HL-60/S4 (cell line): ENCODE results near the gene SHH.

ENCODE experiments used
- in situ Hi-C: fragments of 300-500 bp; cut with MboI; formaldehyde crosslinking; loops from 2 replicates; pipeline ENCODE4 v1.14.3; 2022; ENCODE audit warnings: low sequenced_read_pairs

Gene SHH

DNA sequence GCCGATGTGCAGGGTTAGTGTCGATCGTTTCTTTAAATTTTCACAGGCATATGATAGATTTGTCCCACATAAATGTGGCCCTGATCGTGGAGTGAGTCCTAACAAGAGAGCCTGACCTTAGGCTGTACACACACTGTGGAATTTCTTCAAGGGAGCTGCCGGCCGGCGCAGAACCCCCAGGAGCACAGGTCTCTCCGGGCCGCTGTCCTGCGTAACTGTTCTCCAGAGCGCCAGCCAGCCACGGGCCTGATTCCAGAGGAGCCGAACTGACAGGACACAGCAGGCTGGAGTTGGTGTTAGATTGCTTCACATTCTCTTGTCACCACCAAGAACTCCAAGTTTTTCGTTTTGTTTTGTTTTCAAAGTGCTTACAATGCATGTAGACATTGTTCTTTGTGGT, 37.3 kb downstream of the SHH start:
- in situ Hi-C loops = loop anchor here (25.0 kb wide), 2 partner anchors 388 to 863 kb away; no protein-coding TSS in a partner anchor

DNA sequence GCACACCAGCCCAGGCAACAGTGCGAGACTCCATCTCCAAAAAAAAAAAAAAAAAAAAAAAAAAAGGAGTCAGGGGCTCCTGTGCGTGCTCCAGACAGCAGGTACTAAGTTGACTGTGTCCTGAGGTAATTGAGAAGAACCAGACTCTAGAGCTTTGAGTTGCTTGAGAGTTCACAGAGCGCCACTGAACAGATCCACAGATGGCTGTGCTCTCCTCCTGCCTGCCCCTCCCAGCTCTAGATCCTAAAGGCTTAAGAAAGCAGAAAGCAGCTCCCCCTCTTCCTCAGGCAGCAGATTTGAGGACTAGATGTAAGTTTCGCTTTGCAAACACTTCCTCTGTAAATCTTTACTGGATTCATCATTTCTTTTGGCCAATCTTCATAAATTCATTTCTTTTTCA, 38.7 kb downstream of the SHH start:
- in situ Hi-C loops = loop anchor here (25.0 kb wide), 2 partner anchors 386 to 861 kb away; no protein-coding TSS in a partner anchor

DNA sequence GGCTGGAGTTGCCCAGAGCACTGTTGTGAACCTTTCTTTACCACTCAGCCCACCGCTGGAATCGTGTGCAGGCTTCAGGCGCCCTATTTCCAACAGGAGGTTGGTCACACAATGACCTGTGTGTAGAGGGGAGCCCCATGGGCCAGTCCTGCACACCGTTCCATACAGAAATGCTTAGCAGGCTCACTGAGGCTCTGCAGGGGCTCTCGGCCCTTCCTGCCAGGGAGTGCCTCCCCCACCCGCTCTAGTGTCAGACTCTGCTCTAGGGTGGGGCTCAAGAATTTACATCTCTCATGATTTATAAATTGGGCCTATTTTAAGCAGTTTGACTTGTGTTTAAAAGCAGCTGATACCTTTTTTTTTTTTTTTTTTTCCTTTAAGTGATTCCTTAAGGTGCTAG, 42.0 kb downstream of the SHH start:
- in situ Hi-C loops = loop anchor here (25.0 kb wide), 2 partner anchors 383 to 858 kb away; no protein-coding TSS in a partner anchor

DNA sequence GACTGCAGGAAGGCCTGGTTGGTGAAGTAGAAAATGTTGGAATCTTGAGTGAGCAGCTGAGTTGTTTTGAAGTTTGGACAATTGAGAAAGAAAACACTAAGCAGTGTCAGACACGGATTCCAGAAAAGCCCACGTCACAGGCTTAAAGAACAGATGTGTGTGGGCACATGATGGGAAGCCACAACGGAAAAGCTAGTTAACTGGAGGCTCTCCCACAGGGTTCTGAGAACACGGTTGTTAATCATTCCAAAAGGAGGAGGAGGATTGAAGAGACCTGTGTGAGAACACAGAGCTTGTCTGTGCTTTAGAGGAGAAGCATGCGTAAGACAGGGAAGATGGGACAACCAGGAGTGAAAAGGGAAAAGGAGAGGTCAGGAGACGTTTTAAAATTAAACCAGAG, 42.6 kb downstream of the SHH start:
- in situ Hi-C loops = loop anchor here (5.0 to 25.0 kb wide), 3 partner anchors 167 to 857 kb away; no protein-coding TSS in a partner anchor

DNA sequence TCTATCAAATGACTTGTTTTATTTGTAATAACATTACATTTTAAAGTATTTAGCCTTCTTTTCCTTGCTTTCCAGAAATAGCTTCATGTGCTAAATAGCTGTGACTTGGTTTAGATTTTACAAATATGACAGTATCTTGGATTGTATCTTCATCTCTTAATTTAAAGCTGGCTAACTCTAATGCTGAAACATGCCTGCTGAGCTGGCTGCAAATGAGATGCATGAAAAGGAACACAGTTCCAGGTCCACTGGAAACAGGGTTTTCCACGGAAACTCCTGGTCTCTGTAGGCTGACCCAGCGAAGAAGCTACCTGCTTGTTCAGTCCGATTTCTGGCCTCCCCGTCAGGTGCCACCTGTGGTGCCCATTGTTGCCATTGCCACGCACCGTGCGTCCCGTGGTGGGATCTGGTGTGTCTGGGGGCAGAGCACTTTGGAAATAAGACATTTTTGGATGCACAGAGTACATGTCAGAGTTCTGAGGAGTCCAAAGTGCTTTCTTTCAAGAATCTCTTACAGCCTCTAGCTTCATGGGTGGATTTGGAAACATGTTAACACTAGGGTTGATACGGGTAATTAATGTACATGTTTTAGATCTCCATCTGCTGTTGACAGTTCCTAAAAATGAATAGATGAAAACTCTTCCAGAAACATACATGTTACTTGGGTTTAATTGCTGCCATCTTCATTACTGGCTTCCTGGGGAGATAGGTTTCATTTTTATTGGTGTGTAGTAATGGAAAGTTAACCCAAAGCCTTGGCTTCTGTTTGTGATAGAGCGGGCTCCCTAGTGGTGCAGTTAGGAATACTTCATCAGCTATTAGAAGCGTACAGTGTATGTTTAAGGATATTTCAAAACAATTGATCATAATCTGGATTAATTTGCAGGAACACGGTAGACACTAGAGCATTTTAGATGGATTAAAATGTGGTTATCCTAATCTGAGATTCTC, 45.0 kb downstream of the SHH start:
- in situ Hi-C loops = loop anchor here (5.0 to 25.0 kb wide), 3 partner anchors 165 to 855 kb away; no protein-coding TSS in a partner anchor

DNA sequence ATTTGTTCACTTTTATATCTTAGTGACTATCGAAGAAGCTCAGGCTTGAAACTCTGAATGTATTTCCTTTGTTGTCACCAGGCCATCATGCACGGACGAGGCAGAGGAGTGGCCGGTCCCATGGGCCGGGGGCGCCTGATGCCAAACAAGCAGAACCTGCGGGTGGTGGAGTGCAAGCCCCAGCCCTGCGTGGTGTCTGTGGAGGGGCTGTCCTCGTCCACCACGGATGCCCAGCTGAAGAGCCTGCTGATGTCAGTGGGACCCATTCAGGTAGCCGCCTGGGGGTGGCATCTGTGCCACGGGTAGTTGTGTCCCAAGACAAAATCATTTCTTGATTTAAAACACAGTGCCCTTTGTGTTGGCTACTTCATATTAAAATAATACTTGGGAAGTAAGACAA, 45.9 kb downstream of the SHH start:
- in situ Hi-C loops = loop anchor here (5.0 to 25.0 kb wide), 3 partner anchors 164 to 854 kb away; no protein-coding TSS in a partner anchor

DNA sequence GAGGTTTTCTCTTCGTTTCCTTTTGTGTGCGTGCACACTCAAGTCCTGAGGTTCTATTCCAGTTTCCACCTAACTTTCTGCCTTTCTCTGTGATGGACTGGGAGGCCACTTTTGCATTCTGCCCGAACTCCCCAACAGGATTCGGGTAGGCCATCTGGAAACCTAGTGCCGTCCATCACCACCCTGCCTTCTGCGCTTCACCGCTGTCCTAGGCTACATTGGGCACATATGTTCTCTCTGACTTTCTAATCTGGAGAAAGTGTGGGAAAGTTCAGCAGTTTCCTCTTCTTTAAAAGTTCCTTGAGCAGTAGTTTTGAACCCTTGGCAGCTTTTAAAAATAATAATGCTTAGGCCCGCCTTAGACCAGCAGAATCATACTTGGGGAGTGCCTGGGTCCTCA, 46.8 kb downstream of the SHH start:
- in situ Hi-C loops = loop anchor here (5.0 to 25.0 kb wide), 3 partner anchors 163 to 853 kb away; no protein-coding TSS in a partner anchor

DNA sequence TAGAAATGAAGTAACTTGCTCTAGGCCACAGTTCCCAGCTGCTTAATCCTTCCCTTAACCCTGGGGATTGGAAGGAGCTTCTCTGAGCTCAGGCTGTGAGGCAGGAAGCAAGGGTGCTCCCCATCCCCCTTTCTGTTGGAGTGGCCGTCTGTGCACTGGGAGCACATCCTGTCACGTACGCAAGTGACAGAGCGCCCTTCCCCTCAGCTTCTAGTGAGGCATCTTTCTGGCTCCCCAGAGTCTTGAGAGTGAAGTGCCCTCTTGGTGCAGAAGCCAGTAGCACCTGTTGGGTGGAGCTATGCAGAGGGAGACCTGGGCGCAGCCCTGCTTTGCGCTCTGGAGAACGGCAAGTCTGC, 47.8 kb downstream of the SHH start:
- in situ Hi-C loops = loop anchor here (25.0 kb wide), 2 partner anchors 377 to 852 kb away; no protein-coding TSS in a partner anchor

DNA sequence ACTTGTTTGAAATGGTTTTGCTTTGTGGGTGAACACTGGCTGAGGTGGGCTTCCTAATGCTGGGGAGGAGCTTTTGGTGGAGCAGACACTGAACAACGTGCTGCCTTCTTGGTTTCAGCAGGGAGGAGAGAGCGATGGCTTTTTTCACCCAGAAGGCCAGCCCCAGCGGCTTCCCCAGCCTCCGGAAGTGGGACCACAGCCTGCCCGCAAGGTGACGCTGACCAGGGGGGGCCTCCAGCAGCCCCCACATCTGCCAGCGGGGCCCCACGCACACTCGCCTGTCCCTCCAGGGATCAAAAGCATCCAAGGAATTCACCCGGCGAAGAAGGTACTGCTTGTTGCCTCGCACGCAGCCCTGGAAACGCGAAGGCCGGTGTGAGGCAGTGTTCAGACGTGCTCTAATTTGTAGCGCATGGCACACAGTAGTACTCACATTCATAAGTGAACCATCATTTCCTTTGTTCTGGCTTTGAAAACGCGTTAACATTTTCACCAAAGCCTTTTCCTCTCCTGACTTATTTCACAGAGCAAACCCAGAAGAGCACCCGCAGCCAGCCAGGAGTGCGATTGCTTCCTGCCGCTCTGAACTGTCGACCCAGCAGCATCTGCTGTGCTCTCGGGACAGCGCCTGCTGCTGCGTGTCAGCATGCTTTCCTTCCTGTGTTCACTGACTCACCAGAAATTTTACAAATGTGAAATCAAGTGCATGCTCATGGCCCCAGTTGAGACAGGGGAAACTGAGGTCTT, 48.4 kb downstream of the SHH start:
- in situ Hi-C loops = loop anchor here (25.0 kb wide), 2 partner anchors 377 to 852 kb away; no protein-coding TSS in a partner anchor

DNA sequence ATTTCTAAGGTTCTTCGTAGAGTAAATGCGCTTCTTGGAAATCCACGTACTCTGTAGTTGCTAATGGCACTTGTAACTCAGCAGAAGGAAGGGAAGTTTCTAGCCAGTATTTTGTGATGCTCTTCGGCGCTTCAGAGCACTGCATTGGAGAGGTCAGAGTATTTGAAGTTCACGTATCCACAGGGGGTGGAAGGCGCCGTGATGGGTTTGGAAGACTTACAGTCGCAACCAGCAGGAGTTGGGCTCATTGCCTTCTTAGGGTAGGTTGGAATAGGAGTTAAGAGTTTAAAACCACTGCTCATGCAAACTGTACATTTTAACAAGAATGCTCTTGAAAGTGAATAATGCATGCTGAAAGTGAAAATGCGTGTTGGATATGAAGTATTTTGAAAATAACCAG, 49.1 kb downstream of the SHH start:
- in situ Hi-C loops = loop anchor here (25.0 kb wide), 2 partner anchors 376 to 851 kb away; no protein-coding TSS in a partner anchor

DNA sequence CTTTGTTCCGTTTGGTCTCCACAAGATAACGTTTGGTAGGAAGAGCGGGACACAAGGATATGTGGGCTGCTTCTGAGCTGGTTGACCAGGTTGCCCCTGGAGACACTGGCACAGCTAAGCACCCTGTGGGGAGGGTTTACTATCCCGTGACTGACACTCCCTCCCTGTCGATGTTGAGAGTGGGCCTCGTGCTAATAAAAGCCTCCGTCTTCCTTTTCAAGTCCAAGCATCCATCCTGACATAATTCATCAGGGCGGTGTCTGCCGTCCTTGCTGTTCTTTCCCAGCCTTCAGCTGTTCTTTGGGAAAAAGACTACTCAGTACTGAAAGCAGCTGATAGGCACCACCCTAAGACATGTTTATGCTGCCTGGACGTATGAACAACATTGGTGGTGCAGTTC, 49.6 kb downstream of the SHH start:
- in situ Hi-C loops = loop anchor here (25.0 kb wide), 2 partner anchors 375 to 850 kb away; no protein-coding TSS in a partner anchor

DNA sequence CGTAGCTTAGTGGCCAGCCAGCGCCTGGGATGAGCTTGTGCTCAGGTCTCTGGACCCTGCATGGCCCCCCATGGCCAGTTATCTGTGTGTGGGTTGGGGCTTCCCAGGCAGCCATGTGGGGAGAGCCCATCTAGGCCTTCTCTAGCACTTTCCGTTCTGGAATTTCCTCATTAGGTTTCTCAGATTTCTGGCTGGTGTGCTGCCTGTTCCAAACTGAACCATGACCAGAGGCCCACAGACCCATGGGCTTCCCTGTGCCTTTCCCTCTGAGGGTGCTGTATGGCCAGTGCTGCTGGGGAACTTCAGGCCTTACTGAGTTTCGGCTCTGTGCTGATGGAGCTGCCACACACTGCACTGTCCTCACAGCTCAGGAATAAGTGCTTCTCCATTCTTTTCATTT, 50.2 kb downstream of the SHH start:
- in situ Hi-C loops = loop anchor here (25.0 kb wide), 2 partner anchors 375 to 850 kb away; no protein-coding TSS in a partner anchor

DNA sequence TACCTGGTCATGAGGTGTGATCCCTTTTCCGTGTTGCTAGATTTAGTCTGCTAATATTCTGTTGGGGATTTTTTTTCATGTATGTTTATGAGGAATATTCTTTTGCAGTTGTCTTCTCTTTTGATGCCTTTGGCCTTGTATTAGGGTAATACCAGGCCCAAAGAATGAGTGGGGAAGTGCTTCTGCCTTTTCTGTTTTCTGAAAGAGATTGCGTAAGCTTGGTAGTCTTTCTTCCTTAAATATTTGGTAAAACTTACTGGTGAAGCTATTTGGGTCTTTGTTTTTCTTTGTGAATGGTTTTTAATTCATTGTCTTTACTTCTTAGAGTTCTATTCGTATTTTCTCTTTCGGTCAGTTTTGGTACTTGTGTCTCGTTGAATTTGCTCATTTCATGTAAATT, 51.1 kb downstream of the SHH start:
- in situ Hi-C loops = loop anchor here (25.0 kb wide), 2 partner anchors 374 to 849 kb away; no protein-coding TSS in a partner anchor

DNA sequence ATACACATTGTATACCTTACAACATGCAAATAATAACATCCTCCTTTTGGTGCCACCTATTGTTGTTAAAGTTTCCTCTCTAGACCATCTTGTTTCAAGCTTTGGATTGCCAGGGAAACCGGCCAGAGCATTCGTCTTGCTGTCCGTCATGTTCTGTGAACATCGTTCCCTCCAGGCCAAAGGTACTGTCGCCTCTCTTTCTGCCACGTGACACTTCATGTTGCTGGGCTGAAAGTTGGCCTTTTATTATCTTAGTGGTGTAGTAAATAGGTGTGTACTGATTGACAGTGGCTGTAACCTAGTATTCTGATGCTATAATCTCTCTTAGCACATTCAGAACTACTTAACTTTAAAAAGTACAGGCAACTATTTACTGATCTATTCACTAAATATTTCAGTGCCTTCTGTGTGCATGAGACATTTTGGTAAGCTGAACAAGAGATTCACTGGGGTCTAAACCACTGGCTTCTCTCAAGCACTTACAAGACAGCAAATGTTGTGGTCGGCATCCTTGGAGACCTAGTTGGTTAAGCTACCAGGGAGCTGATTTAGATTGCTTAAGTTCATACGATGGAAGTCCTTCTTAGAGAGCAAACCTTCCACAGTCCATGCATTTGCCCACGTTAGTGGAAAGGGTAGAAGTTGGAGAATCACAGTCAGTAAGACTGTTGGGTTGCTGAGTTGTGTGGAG, 52.4 kb downstream of the SHH start:
- in situ Hi-C loops = loop anchor here (25.0 kb wide), 2 partner anchors 373 to 848 kb away; no protein-coding TSS in a partner anchor

DNA sequence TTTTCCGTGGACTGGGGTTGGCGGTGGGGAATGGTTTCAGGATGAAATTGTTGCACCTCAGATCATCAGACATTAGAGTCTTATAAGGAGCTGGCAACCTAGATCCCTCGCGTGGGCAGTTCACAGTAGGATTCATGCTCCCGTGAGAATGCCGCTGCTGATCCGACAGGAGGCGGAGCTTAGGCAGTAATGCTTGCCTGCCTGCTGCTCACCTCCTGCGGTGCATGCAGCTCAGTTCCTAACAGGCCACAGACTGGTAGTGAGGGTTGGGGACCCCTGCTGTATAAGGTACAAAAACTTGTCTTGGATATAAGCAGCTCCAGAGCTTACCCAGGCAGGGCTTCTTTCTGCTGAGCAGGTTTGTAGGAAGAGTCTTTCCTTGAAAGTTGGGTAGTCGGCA, 53.9 kb downstream of the SHH start:
- in situ Hi-C loops = loop anchor here (25.0 kb wide), 2 partner anchors 371 to 846 kb away; no protein-coding TSS in a partner anchor

DNA sequence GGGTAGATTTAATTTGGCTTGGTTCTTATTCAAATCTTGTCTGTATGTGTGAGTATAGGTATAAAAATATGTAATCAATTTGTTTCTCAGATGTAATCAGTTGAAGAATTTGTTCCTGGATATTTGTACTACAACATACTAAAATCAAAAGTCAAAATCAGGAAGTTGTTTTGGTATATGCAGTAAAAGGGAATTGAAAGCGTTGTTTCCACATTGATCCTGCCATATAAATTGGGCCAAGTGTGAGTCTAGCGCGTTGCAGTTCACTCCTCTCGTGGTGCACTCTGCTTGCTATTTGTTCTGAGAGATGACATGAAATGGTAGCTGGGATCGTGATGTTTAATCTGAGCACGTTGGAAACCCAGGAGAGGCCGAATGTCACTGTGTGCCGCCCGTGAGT, 55.9 kb downstream of the SHH start:
- in situ Hi-C loops = loop anchor here (25.0 kb wide), 2 partner anchors 369 to 844 kb away; no protein-coding TSS in a partner anchor

DNA sequence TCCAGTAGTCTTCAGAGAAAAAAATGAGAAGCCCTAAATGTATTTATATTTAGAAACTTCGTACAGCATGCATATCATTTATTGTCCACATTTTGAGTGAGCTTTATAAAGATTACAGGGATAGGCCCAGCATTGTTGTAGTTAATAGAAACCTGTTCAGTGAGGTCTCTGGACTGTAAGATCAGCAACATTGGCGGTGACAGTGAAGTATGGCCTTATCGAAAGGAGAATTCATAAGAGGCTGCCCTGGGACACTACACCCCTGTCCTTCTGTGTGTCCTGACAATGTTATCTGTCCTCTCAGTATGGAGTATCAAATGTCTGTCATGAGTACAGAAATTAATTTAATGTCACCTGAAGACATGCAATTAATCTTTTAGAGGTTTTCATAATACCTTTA, 57.2 kb downstream of the SHH start:
- in situ Hi-C loops = loop anchor here (25.0 kb wide), 2 partner anchors 368 to 843 kb away; no protein-coding TSS in a partner anchor

DNA sequence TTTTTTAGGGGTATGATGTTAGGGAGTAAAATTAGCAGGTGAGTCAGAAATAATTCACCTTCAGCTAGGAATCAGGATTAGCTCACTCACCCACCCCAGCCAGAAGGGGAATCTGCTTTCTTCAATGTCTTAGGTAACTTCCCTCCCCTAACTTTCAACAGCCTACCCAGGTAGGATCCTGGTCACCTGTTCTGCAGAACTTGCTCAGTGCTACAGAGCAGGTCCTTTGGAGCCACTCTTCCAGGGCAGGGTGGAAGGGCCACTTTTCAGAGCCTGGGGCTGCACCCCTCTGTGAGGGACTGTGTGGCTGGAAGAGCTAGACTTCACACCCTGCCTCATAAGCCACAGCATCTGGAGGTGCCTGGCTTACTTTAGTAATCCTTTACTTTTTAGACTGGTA, 58.1 kb downstream of the SHH start:
- in situ Hi-C loops = loop anchor here (25.0 kb wide), 2 partner anchors 367 to 842 kb away; no protein-coding TSS in a partner anchor

DNA sequence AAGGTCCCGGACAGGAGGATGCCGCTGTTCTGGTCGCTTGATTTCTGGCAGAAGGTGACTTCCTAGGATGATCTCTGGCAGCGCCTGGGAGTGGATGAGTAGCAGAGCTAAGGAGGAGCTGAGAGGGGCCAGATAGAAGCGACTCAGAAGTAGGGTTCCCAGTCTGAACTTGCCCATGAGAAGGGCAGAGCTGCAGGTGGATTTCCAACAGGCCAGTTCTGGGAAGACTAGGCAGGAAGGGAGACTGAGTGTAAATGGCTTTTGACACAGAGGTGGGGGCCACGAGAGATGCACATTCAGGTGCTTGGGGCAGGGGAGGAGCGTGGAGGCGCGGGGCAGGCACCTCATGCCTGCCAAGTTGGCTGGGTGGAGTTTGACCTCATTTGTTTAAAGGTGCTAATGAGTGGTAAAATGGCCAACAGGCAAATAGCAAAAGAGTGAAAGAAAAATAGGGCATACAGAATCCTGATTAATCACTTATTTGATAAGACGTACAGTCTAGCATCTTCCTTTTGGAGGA, 58.8 kb downstream of the SHH start:
- in situ Hi-C loops = loop anchor here (25.0 kb wide), 2 partner anchors 366 to 841 kb away; no protein-coding TSS in a partner anchor
